Activated CD8-positive, alpha-beta memory T cell treated with anti-CD3 and anti-CD28 coated beads, Interleukin-2, amount 50 U/mL, for 1 hour (primary cell): ENCODE results near the gene POU6F2.

Experiments
- DNase-seq: peaks from one replicate; pipeline ENCODE4 v3.0.0-alpha.2; 2020; ENCODE audit errors: extremely low read depth

The POU6F2 gene

GRCh38 chr7:39069896-39070881, 92.5 kb downstream of the POU6F2 start:
- no peak for DNase-seq

GRCh38 chr7:39071116-39071515, 93.4 kb downstream of the POU6F2 start:
- DNase-seq = no peak

GRCh38 chr7:39073432-39073831, 95.7 kb downstream of the POU6F2 start:
- no peak for DNase-seq

DNA sequence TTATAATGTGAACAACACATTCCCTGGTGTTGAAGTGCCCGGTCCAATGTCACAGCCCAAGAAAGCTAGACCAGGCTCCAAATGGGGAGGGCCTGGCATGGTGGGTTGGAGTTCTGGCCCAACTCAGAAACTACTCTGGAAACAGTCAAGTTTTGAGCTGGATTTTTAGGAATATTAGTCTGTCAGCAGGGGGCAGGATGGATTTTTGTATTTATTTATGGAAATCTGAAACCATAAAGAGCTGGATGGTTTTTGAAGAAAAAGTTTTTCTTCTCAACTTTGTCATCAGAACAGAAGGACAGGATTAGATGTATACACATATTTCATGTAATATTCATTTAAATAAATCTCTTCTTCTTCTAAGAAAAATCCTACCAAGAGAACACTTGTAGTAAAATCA, 97.5 kb downstream of the POU6F2 start:
- DNase-seq = no peak

DNA sequence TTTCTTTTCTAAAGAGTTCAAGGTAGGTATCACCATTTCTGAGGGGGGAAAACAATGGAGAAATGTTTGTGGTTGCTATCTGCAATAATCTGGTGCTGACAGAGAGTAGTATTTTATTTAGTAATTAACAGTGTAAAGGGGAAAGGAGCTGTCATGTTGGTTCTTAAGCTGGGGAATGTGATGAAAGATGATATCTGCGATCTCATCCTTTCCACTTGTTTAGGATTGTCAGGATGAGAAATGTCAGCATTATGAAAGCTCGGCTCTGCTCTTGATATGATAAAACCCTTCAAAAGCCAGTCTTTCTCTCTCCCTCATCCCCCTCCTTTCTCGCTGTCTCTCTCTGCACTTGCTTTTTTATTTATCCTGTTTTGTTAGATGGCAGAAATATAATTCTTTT, 106.1 kb downstream of the POU6F2 start:
- no peak for DNase-seq

GRCh38 chr7:39084349-39084748, 106.6 kb downstream of the POU6F2 start:
- DNase-seq = no peak

DNA sequence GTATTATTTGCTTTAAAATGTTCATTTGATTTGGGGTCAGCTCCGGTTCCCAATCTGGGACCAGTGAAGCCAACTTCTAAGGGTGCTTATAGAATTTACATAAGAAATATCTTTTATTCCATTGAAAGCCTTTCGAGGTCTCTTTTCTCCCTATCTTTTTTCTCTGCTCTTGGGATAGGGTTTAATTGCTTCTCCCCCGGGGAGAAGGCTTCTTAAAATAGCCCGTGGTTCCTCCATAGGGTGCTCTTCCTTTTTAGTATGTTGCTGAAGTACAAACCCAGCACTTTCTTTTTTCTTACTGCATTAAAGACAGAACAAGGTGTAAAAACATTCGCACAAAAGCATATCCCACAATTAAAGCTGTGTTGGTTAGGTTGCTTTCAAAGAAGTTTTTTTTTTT, 107.5 kb downstream of the POU6F2 start:
- no peak for DNase-seq

GRCh38 chr7:39085590-39086049, 107.9 kb downstream of the POU6F2 start:
- no peak for DNase-seq

GRCh38 chr7:39086638-39087360, 109.1 kb downstream of the POU6F2 start:
- no peak for DNase-seq

GRCh38 chr7:39088730-39089593, 111.3 kb downstream of the POU6F2 start:
- DNase-seq = no peak

GRCh38 chr7:39091145-39091544, 113.4 kb downstream of the POU6F2 start:
- DNase-seq = no peak

DNA sequence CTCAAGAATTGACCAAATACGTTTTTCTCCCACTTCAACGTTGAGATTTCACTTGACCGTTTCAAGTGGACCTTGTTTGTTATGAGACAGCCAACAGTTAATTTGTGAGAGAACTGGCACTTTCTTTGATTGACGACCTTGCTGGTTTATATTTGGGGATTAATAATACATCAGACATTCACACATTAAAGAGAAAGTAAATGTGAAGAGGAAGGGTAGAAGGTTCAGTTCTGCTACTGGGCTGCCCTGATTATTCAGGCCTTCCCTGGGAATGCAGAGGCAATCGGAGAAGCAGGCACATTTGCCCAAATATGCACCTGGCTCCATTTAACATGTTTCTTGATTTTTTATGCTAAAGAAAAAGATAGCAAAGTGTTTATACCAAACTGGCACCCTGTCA, 114.1 kb downstream of the POU6F2 start:
- DNase-seq = no peak

DNA sequence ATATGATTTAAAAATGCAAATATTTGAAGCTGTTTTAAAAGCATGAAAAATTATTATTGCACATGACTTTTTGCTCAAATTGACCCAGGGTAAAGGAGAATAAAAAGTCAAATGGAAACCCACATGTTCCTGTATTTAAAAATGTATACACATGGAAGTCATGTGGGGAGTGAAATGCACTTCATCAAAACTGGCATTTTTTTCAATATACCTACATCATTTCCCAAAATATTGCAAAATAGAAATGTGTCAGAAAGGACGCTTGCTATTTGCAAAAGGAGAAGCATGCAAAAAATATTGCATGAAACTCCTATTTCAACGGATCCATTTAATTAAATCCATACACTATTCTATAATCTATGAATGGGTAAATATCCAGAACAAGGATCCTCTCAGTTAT, 117.0 kb downstream of the POU6F2 start:
- no peak for DNase-seq

DNA sequence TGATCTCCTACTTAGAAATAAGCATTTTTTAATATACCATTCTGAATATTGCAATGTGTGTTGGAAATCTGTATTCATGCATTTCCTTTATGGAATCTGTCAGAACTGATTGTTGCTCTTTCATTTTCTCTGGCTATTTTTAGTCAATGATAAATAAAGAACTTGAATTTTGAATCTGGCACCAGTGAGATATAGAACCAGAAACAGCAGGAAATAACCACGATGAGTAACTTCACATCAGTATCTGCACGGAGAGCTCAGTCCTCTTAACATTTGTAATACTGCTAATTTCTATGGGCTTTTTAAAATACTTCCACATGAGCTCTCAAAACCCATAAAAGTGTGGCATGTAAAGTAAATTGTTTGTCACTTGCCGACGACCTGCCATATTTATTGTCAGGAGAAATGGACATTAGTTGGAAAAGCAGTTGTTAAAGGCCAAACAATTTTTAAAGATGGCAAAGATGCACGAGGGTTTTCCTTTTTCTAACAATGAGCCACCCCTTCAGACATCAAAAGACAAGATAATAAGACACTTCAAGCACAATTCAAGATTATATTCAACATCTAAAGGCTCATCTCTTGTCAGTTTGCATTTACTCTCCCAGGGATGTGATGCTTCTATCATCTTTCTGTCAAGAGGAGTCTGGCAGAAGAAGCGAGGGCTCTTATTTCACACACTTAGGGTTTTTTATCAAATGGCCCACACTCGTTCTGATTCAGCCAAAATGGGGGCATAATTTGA, 118.3 kb downstream of the POU6F2 start:
- DNase-seq = no peak

- DNase-seq = no peak
Measured at GRCh38 chr7:39098506-39098905, 120.8 kb downstream of the POU6F2 start.

DNA sequence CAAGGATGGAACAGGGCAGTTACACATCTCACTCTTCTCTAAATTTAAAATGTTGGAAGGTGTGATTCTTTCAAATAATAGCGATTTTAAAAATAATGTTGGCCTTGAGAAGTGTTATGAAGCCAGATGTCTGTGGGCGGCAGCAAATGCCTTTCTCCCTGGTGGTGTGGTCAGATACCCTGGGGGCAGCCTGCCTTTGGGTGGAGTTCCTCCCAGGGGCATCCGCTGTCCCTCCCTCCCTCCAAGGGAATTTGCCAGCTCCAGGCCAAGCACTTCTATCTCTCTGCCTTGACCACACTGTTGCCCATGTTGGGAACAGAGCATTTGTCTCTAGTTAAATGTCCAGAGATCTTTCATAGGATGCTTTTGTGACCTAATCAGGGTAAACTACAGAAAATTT, 121.4 kb downstream of the POU6F2 start:
- no peak for DNase-seq

DNA sequence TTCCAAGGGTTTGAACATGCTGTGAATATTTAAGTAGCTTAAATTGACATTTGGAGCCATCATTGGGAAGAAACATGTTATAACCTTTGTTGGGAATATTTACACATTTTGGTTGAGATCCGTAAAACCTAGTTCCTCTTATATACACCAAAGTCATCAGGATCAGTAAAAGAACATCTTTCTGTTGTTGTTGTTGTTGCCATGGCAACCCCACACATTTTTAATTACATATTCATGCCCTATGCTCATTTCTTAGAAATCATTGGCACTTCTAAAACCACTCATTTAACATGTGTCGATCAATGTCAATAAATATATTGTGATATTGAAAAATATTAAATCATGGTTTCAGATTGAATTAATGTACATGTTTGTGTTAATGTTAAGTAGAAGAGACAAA, 122.6 kb downstream of the POU6F2 start:
- no peak for DNase-seq

DNA sequence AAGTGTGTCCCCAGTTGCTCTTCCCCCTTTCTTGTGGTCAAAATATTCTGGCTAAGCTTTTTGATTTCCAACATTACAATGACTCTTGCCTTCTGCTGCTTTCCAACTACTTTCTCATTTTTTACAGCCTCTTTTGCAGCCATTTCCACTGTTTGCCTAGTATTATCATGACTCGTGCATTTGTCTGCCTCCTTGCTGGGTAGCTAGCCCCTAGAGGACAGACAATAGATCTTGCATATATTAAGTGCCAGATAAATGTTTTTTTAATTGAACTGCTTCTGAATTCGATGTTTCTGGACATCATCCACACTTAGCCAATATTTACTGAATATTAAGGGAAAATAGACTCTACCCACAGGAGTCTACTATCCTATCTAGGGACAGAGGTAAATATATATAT, 124.5 kb downstream of the POU6F2 start:
- no peak for DNase-seq

DNA sequence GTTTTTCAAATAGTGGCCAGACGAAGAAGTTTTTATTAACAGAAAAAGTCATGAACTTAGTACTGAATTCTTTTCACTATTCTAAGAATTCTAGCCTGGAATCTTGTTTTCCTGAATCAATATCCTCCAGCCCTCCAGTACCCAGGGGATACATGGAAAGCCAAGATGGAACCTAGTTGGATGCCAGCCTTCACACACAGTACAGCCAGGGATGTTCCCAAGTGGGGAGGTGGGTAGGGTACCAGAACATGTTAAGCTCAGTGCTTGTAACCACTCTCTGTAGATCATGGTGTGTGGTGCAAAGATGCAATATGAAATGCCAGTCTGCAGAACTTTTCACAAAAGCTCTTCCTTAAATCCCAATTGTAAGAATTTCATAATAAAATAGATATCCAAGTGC, 128.0 kb downstream of the POU6F2 start:
- DNase-seq = no peak

GRCh38 chr7:39125846-39126245, 148.1 kb downstream of the POU6F2 start:
- no peak for DNase-seq

DNA sequence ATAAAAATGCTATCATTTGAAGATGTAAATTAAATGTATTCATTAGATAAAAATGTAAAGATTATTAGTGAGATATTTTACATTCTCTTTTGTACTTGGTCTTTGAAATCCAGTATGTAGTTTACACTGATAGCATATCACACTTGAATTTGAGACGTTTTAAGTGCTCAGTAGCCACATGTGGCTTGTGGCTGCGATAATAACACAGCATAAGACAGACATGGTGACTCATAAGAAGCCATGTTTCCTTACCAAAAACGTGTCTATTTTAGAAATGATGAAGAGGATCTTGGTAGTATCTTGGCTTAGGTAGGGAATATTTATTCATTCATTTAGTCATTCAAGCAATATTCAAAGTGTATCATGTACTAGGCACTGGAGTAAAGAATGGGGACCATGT, 149.3 kb downstream of the POU6F2 start:
- no peak for DNase-seq
